Stomach smooth muscle (tissue), 2 donors: ENCODE results near the gene AQP1.
A peak's percentile ranks its signal among the peaks of the same experiment; 100 is the strongest.

Source experiments
- H3K27ac ChIP-seq: one replicate; pipeline ENCODE4 v1.7.0; 2013; ENCODE audit warnings: mild to moderate bottlenecking, low read length, inconsistent platforms
- H3K27me3 ChIP-seq, 2 donors: one replicate each; pipeline ENCODE4 v1.7.0; 2013; ENCODE audit warnings: low read length in 2 of 2; ENCODE audit not compliant: insufficient read depth in 2 of 2, control insufficient read depth in 1 of 2
- H3K36me3 ChIP-seq, 2 donors: one replicate each; pipeline ENCODE4 v1.7.0; 2013; ENCODE audit warnings: low read length in 2 of 2; ENCODE audit not compliant: control insufficient read depth in 2 of 2, insufficient read depth in 2 of 2
- H3K4me1 ChIP-seq: one replicate; pipeline ENCODE4 v1.7.0; 2013; ENCODE audit warnings: low read length; ENCODE audit not compliant: control insufficient read depth, insufficient read depth
- H3K4me3 ChIP-seq, 2 donors: one replicate each; pipeline ENCODE4 v1.7.0; 2013; ENCODE audit warnings: low read length in 2 of 2
- H3K9ac ChIP-seq, 2 donors: one replicate each; pipeline ENCODE4 v1.7.0; 2013; ENCODE audit warnings: low read length in 2 of 2, mild to moderate bottlenecking in 1 of 2
- H3K9me3 ChIP-seq, 2 donors: one replicate each; pipeline ENCODE4 v1.7.0; 2013; ENCODE audit warnings: low read length in 2 of 2; ENCODE audit not compliant: control insufficient read depth in 2 of 2
- donor health status: healthy.
- donor health status: Pancreatic carcinoma.

AQP1 gene

GRCh38 chr7:30906515-30907240 lies 5.0 kb upstream of the AQP1 start:
- H3K4me1 ChIP-seq, result peaks cover 60% of the 10 kb centered on the region
- no peaks in the 10 kb centered on the region for H3K27me3 ChIP-seq
- H3K36me3 ChIP-seq, result peaks cover 0 to 2% of the 10 kb centered on the region in 2 donors
- H3K9ac ChIP-seq, result no peak overlapping the region
- H3K4me3 ChIP-seq, result no peak overlapping the region
- H3K27ac ChIP-seq, result peak overlapping the region; percentile 24
- no peaks in the 10 kb centered on the region for H3K9me3 ChIP-seq

DNA sequence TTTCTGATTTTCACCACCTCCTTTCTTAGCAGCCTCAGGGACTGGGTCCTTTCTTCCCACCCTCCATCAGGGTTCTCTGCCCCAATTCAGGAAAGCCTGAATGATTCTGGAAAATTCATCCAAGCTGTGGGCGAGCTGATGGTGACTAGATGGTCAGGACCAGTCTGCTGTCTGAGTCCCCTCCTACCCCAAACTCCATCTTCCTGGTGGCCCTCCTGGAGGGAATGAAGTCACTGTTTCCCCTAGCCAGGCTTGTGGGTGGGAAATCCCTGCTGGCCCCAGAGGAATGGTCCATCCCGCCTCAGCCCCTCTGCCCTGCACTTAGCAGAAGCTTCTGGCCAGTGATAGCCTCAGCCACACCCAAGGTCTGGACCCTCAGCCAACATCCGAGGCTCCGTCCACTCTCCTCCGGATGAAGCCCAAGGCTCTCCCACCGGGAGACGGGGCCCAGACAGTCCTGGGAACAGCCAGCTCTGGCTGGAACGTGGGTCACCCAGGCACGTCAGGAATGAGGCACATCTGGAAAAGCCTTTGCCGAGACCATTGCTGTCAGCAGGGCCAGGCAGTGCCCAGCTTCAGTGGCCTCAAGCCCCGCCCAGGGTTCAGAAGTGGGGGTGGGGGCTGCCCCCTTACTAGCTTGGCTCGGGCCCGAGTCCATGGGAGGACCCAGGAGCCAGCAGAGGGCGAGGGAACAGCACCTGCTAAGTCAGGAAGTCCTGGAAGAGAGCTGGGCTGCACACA lies 4.0 kb upstream of the AQP1 start:
- Histone ChIP-seq H3K9me3 (no peaks in the 10 kb centered on the region), H3K9ac (no peak overlapping the region), H3K4me1 (peaks cover 66% of the 10 kb centered on the region), H3K27me3 (no peaks in the 10 kb centered on the region), H3K36me3 (peaks cover 0 to 2% of the 10 kb centered on the region in 2 donors), H3K4me3 (no peak overlapping the region), H3K27ac (no peak overlapping the region)

GRCh38 chr7:30908681-30909080 lies 3.0 kb upstream of the AQP1 start:
- Histone ChIP-seq H3K27me3 (no peaks in the 10 kb centered on the region), H3K36me3 (peaks cover 0 to 2% of the 10 kb centered on the region in 2 donors), H3K27ac (peak overlapping the region; percentile 31), H3K9ac (no peak overlapping the region), H3K9me3 (no peaks in the 10 kb centered on the region), H3K4me1 (peaks cover 70% of the 10 kb centered on the region), H3K4me3 (no peak overlapping the region)

DNA sequence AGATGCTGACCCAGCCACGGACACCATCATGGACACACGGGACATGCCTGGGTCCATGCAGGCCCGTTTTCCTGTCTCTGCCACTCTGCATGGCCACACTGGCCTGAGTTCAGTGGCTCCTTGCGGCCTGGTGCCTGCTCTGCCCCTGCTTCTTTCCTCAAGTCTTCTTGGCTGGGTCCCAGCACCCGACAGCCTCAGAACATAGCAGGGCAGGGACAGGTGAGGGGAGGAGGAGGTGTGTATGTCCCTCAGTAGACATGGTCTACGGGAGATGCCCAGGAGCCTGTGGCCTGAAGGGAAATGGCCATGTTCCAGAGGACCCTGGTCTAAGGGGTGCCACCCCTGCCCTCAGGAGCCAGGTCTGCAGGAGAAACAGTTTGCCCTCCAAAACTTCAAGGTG lies 2.2 kb upstream of the AQP1 start:
- H3K4me1 ChIP-seq, result peaks cover 78% of the 10 kb centered on the region
- peaks cover 0 to under 1% of the 10 kb centered on the region in 2 donors for H3K36me3 ChIP-seq
- H3K9me3 ChIP-seq, result no peaks in the 10 kb centered on the region
- H3K27me3 ChIP-seq, result no peaks in the 10 kb centered on the region
- peak overlapping the region; percentile 91 for H3K27ac ChIP-seq
- H3K9ac ChIP-seq, result peak overlapping the region in 1 of 2 donors; percentile 44
- no peak overlapping the region for H3K4me3 ChIP-seq

DNA sequence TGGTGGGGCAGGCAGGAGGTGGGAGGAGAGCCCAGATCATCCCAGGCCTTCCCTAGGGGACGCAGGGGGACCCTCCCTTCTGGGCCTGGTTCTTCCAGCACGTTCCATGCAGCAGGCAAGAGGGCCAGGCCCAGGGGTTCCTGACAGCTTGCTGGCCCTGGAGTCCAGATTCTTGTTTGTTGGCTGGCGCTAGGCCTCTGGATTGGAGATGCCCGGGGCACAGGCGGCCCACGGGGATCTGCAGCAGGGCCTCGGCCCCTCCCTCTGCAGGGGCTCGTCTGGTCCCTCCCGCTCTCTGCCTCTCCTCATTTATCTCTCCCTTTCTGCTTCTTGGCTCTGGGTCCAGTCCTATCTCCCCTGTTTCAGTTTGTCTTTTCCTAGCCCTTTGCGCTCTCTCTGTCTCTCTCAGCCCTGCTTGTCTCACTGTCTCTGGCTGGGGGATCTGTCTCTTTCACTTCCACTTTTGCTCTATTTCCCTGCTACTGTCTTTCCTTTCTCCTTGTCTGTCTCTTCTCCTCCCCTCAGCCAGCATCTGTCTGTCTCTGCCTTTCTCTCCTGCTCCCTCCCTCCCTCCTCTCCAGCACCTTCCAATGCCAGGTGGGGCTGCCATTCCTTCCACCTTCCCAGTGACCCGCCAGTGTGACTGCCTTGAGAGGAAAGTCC lies 1.1 kb upstream of the AQP1 start:
- peak overlapping the region; percentile 44 to 59 for H3K4me3 ChIP-seq
- no peaks in the 10 kb centered on the region for H3K27me3 ChIP-seq
- H3K9me3 ChIP-seq, result no peaks in the 10 kb centered on the region
- H3K27ac ChIP-seq, result peak overlapping the region; percentile 91
- no peaks in the 10 kb centered on the region for H3K36me3 ChIP-seq
- peaks cover 81% of the 10 kb centered on the region for H3K4me1 ChIP-seq
- peak overlapping the region; percentile 44 to 62 for H3K9ac ChIP-seq

DNA sequence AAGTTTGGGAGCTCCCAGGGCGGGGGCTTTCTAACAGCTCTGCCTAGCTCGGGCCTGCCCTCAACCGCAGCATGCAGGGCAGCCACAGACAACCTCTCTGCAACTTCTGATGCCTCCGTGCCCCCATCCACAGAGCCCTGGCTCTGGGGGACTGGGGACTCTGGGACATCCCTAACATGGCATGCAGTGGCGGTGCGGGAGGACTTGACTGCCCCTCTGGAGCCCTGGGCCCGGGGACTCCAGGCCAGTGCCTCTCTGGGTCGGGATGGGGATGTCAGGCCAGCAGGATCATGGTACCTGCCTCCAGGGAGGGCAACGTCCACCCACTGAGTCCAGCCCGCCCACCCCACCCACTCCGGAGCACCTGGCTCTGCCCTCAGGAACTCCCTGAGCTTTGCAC lies 520 bp upstream of the AQP1 start:
- H3K9me3 ChIP-seq, result no peaks in the 10 kb centered on the region
- peak overlapping the region; percentile 44 to 59 for H3K4me3 ChIP-seq
- H3K27me3 ChIP-seq, result no peaks in the 10 kb centered on the region
- H3K9ac ChIP-seq, result peak overlapping the region; percentile 44 to 62
- peak overlapping the region; percentile 91 for H3K27ac ChIP-seq
- H3K4me1 ChIP-seq, result peaks cover 80% of the 10 kb centered on the region
- no peaks in the 10 kb centered on the region for H3K36me3 ChIP-seq

DNA sequence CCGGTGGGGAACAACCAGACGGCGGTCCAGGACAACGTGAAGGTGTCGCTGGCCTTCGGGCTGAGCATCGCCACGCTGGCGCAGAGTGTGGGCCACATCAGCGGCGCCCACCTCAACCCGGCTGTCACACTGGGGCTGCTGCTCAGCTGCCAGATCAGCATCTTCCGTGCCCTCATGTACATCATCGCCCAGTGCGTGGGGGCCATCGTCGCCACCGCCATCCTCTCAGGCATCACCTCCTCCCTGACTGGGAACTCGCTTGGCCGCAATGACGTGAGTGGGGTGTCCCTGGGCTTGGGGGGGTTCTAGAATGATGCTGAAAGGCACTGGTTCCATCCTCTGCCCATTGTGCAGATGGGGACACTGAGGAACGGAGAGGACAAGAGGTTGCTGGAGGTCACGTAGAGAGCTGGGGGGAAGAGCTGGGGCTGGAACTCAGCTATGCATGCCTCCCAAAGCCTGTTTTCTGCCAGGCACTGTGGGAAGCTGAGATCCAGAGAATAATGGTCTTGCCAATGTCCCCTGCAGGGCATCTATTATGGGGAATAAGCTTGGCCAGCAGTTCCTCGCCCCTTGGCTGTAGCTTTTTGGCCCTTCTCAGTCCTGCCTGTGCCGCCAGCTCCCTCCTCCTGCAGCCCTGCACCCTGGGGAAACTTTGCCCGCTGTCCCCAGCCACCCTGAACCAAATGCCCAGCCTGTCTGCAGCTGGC lies 523 bp downstream of the AQP1 start:
- Histone ChIP-seq H3K27ac (peak overlapping the region; percentile 75), H3K27me3 (no peaks in the 10 kb centered on the region), H3K9me3 (no peaks in the 10 kb centered on the region), H3K4me1 (peaks cover 83% of the 10 kb centered on the region), H3K36me3 (no peaks in the 10 kb centered on the region), H3K4me3 (peak overlapping the region; percentile 91 to 94), H3K9ac (peak overlapping the region; percentile 51 to 80)

GRCh38 chr7:30912731-30912985 lies 1.0 kb downstream of the AQP1 start:
- peak overlapping the region; percentile 51 to 80 for H3K9ac ChIP-seq
- no peaks in the 10 kb centered on the region for H3K36me3 ChIP-seq
- H3K27ac ChIP-seq, result peak overlapping the region; percentile 75
- H3K9me3 ChIP-seq, result no peaks in the 10 kb centered on the region
- H3K27me3 ChIP-seq, result no peaks in the 10 kb centered on the region
- peak overlapping the region; percentile 91 to 94 for H3K4me3 ChIP-seq
- peaks cover 82% of the 10 kb centered on the region for H3K4me1 ChIP-seq

- Histone ChIP-seq H3K4me3 (peak overlapping the region; percentile 91 to 94), H3K9me3 (no peaks in the 10 kb centered on the region), H3K27ac (peak overlapping the region; percentile 75), H3K4me1 (peaks cover 78% of the 10 kb centered on the region), H3K9ac (peak overlapping the region; percentile 51 to 80), H3K36me3 (no peaks in the 10 kb centered on the region), H3K27me3 (no peaks in the 10 kb centered on the region)
Measured at GRCh38 chr7:30912986-30913811, 1.5 kb downstream of the AQP1 start.
